Activated T-cell treated with anti-CD3 and anti-CD28 coated beads, Interleukin-2, amount 50 U/mL, for 48 hours (primary cell): ENCODE measurements around the gene PDE7B.
"Not testable (repeated sequence)": the region's sequence is repeated elsewhere in the genome, so short reads cannot be mapped to it uniquely, and the experiment has no call there.

Source experiments
- DNase-seq, 2 experiments: peaks; one replicate each; pipeline ENCODE4 v3.0.0-alpha.2; 2020

Gene PDE7B

GRCh38 chr6:136125585-136125984 lies 274.1 kb downstream of the PDE7B start:
- no peak for DNase-seq

- no peak for DNase-seq
Measured at GRCh38 chr6:136127873-136128272, 276.4 kb downstream of the PDE7B start.

GRCh38 chr6:136129365-136129764 lies 277.9 kb downstream of the PDE7B start:
- DNase-seq: no peak

GRCh38 chr6:136134268-136134667 lies 282.8 kb downstream of the PDE7B start:
- DNase-seq: no peak

GRCh38 chr6:136134751-136135150 lies 283.2 kb downstream of the PDE7B start:
- no peak for DNase-seq

- DNase-seq: no peak
Measured at GRCh38 chr6:136136274-136136673, 284.8 kb downstream of the PDE7B start.

GRCh38 chr6:136137008-136137692 lies 285.6 kb downstream of the PDE7B start:
- DNase-seq: no peak

- no peak for DNase-seq
Measured at GRCh38 chr6:136137739-136138402, 286.4 kb downstream of the PDE7B start.

GRCh38 chr6:136139111-136139510 lies 287.6 kb downstream of the PDE7B start:
- not testable (repeated sequence) for DNase-seq

- no peak for DNase-seq
Measured at GRCh38 chr6:136144251-136145023, 292.9 kb downstream of the PDE7B start.

GRCh38 chr6:136146130-136146529 lies 294.6 kb downstream of the PDE7B start:
- no peak for DNase-seq

GRCh38 chr6:136147342-136147741 lies 295.8 kb downstream of the PDE7B start:
- DNase-seq: no peak

- DNase-seq: no peak
Measured at GRCh38 chr6:136148051-136148450, 296.6 kb downstream of the PDE7B start.

GRCh38 chr6:136148523-136148922 lies 297.0 kb downstream of the PDE7B start:
- DNase-seq: no peak

GRCh38 chr6:136149311-136149710 lies 297.8 kb downstream of the PDE7B start:
- DNase-seq: no peak

- no peak for DNase-seq
Measured at GRCh38 chr6:136150961-136151360, 299.5 kb downstream of the PDE7B start.

- DNase-seq: no peak
Measured at GRCh38 chr6:136153707-136154375, 302.3 kb downstream of the PDE7B start.

- no peak for DNase-seq
Measured at GRCh38 chr6:136155191-136155590, 303.7 kb downstream of the PDE7B start.

GRCh38 chr6:136157743-136158142 lies 306.2 kb downstream of the PDE7B start:
- no peak for DNase-seq

- no peak for DNase-seq
Measured at GRCh38 chr6:136158387-136158821, 306.9 kb downstream of the PDE7B start.

- no peak for DNase-seq
Measured at GRCh38 chr6:136158971-136159370, 307.5 kb downstream of the PDE7B start.

- no peak for DNase-seq
Measured at GRCh38 chr6:136160250-136160649, 308.7 kb downstream of the PDE7B start.

- no peak for DNase-seq
Measured at GRCh38 chr6:136161950-136162349, 310.4 kb downstream of the PDE7B start.
